ELR (cell line): ENCODE data around the gene PALLD.

Source experiments
- DNase-seq: peaks from one replicate; pipeline ENCODE4 v3.0.0-alpha.2; 2015; ENCODE audit warnings: low read depth

PALLD gene

GRCh38 chr4:168593399-168593798 lies 96.5 kb downstream of the PALLD start:
- DNase-seq, result no peak

- DNase-seq, result no peak
Measured at GRCh38 chr4:168594121-168594520, 97.3 kb downstream of the PALLD start.

GRCh38 chr4:168598191-168598590 lies 101.3 kb downstream of the PALLD start:
- DNase-seq, result no peak

GRCh38 chr4:168600796-168601583 lies 104.1 kb downstream of the PALLD start:
- no peak for DNase-seq

- DNase-seq, result no peak
Measured at GRCh38 chr4:168601899-168602298, 105.0 kb downstream of the PALLD start.

GRCh38 chr4:168604496-168605373 lies 107.9 kb downstream of the PALLD start:
- DNase-seq, result peak; percentile 87

GRCh38 chr4:168605411-168605810 lies 108.6 kb downstream of the PALLD start:
- DNase-seq, result peak; percentile 78

- no peak for DNase-seq
Measured at GRCh38 chr4:168607215-168607614, 110.4 kb downstream of the PALLD start.

- no peak for DNase-seq
Measured at GRCh38 chr4:168608771-168609170, 111.9 kb downstream of the PALLD start.

GRCh38 chr4:168609369-168609768 lies 112.5 kb downstream of the PALLD start:
- no peak for DNase-seq

- DNase-seq, result peak; percentile 46
Measured at GRCh38 chr4:168610911-168611530, 114.2 kb downstream of the PALLD start.

GRCh38 chr4:168612450-168613135 lies 115.7 kb downstream of the PALLD start:
- DNase-seq, result peak; percentile 81

- DNase-seq, result no peak
Measured at GRCh38 chr4:168613869-168614268, 117.0 kb downstream of the PALLD start.

GRCh38 chr4:168614281-168615057 lies 117.6 kb downstream of the PALLD start:
- no peak for DNase-seq

- peak; percentile 61 for DNase-seq
Measured at GRCh38 chr4:168615294-168616065, 118.6 kb downstream of the PALLD start.

GRCh38 chr4:168618577-168619265 lies 121.9 kb downstream of the PALLD start:
- DNase-seq, result peak; percentile 65

GRCh38 chr4:168619266-168619631 lies 122.4 kb downstream of the PALLD start:
- DNase-seq, result peak; percentile 31

- DNase-seq, result peak; percentile 62
Measured at GRCh38 chr4:168621806-168622589, 125.1 kb downstream of the PALLD start.

GRCh38 chr4:168622600-168622999 lies 125.7 kb downstream of the PALLD start:
- DNase-seq, result no peak
